HG03378 (cell line): ENCODE data around the gene OR7C1.
"Not testable (repeated sequence)": the region's sequence is repeated elsewhere in the genome, so short reads cannot be mapped to it uniquely, and the experiment has no call there.

Experiments used
- ATAC-seq: cut with Tn5 transposase; IDR thresholded peaks from one replicate; pipeline ENCODE4 v1.9.1; 2021; ENCODE audit warnings: mild to moderate bottlenecking, moderate library complexity; ENCODE audit not compliant: unreplicated experiment

Gene OR7C1

DNA sequence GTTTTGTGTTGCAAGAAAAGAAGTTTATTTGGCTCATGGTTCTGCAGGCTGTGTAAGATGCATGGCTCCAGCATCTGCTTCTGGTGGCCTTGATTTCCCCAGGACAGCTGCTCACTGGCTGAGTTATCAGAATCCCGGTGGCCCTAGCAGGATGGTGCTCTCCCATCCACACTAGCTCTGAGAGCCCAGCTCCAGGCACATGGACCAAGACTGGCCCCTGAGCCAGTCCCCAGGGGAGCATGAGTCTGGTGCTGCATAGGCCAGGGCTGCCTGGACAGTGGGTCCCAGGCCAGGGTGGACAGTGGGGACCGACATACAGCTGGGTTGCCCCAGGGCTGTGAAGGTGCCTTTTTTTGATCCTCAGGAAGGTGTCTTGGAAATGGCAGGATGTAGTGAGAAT is 67.0 kb downstream of the OR7C1 start:
- ATAC-seq, result no peak

GRCh38 chr19:14767466-14767971 is 67.5 kb downstream of the OR7C1 start:
- no peak for ATAC-seq

- ATAC-seq, result not testable (repeated sequence)
Measured at GRCh38 chr19:14765841-14766240, 69.1 kb downstream of the OR7C1 start.

DNA sequence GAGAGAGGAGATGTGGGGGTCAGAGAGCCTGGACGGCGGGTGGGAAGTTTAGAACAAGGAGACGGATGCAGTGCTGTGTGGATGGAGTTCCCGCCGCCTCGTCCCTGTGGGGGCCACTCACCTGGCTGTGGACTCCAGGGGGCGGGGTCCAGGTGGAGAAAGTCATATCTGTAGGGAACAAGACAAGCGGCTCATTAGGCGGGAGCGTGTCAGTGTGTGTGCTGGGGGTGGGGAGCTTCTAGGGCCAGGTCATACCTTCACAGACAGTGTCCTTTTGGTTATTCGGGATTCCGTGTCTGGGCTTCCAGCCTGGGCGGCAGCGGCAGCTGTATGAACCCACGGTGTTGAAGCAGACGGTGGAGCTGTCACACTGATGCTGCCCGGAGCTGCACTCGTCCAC is 69.6 kb downstream of the OR7C1 start:
- not testable (repeated sequence) for ATAC-seq

- no peak for ATAC-seq
Measured at GRCh38 chr19:14764401-14764800, 70.6 kb downstream of the OR7C1 start.

GRCh38 chr19:14763497-14764145 is 71.4 kb downstream of the OR7C1 start:
- ATAC-seq, result no peak

- ATAC-seq, result no peak
Measured at GRCh38 chr19:14762111-14762510, 72.9 kb downstream of the OR7C1 start.

- ATAC-seq, result no peak
Measured at GRCh38 chr19:14761607-14762006, 73.4 kb downstream of the OR7C1 start.

DNA sequence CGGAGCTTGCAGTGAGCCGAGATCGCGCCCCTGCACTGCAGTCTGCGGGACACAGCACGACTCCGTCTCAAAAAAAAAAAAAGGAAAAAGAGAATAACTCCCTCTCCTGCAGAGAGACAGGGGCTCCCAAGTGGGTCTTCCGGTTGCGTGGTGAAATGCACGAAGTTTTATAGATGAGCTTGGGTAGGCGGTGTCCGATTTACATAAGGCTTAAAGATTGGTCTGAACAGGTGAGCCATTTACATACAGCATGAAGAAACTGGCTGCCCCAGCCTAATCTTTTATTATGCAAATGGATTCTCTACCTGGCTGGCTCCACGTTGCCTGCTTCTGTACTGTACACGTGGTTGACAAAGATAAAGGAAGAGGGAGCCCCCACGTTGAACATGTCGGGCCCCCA is 76.2 kb downstream of the OR7C1 start:
- no peak for ATAC-seq

DNA sequence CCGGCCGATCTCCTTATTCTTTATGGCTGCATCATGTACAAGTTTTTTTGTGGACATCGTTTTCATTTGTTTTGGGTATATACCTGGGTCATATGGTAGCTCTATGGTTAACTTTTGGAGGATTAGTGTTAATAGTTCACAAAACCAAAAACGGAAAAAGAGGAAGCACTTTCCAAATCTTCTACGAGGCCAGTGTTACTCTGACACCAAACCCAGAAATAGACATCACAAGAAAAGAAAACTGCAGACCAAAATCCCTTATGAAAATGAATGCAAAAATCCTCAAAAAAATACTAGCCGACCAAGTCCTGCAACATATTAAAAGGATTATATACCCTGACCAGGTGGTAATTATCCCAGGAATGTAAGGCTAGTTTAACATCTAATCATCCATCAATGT is 86.4 kb downstream of the OR7C1 start:
- no peak for ATAC-seq
